SHP77 (cell line): ENCODE measurements around the gene CRACR2B.

Experiments used
- DNase-seq, 2 experiments: peaks; one replicate each; lab custom pipeline; 2025; lab: John Stamatoyannopoulos, UW

Gene CRACR2B

GRCh38 chr11:867856-868358 is 40.2 kb downstream of the CRACR2B start:
- no peak for DNase-seq

GRCh38 chr11:868394-868793 is 40.7 kb downstream of the CRACR2B start:
- no peak for DNase-seq

- DNase-seq: no peak
Measured at GRCh38 chr11:868802-869201, 41.1 kb downstream of the CRACR2B start.

DNA sequence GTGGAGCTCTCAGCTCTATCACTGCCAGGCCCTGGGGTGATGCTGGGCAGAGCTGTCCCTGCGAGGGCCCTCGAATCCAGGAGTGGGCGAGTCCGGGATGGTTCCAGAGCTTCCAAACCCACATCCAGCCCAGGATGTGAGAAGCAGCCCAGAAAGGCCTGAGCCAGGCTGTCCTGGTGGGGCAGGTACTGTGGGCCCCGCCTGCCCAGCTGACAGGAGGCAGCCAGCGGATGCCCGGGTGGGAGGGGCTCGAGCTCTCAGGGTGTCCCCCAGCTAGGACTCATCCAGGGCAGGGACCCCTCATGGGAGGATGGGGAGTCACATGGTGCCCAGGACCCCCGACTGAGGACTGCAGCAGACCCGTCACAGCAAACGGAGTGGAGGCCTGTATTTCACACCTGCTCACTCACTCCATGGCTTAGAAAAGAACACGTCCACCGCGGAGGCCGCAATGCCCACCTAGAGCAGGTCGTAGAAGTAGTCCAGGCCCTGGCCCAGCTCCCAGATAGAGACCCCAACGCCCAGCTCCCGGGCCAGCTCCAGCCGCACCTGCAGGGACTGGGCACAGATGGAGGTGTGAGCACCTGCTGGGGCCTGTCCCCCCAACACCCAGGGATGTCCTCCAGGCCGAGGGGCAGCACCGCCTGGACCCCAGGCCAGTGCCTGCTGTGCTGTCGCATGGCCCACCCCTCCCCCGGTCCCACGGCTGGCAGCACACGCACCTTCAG is 41.8 kb downstream of the CRACR2B start:
- DNase-seq: no peak

DNA sequence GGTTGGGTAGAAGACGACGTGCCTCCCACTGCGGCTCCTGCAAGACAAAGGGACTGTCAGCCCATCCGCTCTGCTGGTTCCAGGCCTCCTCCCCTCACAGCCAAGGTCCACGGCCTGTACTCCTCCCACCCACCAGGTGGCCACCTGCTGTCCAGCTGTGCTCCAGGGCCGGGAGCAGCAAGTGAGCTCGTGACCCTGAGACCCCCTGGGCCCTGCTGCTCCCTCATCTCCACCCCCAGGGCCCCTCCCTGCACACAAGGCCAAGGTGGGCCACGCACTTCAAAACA is 42.4 kb downstream of the CRACR2B start:
- DNase-seq: no peak

GRCh38 chr11:870418-870817 is 42.7 kb downstream of the CRACR2B start:
- no peak for DNase-seq

DNA sequence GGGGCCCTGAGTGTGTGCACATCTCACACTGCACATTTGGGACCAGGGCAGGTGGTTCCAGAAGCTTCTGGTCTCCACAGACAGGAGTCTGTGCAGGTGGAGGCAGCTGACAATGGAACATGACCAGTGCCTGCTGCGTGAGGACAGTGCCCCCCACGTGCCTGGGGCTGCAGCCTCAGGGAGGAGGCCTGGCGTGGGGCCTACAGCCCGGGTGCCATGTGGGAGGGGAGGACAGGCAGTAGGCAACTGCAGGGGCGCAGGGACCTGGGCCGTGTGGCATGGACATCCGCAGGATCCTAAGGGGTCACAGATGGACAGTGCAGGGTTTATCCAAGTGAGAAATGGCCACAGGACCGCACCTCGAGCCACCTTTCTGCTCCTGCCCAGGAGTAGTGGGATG is 43.8 kb downstream of the CRACR2B start:
- no peak for DNase-seq

- DNase-seq: no peak
Measured at GRCh38 chr11:872799-873198, 45.1 kb downstream of the CRACR2B start.

DNA sequence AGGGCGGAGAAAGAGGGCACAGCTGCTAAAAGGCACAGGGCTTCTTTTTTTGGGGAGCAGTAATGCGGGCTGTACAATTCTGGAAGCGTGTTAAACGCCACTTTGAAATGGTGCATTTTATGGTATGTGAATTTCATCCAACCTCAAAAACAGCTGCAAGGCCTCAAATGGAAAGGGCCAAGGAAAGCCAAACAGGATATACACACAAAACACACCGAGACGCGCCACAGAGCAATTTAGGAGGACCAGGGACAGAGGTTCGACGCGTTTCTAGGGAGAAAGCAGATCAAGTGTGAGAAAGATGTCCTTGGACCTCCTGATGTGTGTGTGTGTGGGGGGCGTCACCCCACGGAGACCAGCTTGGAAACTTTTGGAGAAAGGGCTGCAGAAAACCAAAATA is 46.0 kb downstream of the CRACR2B start:
- no peak for DNase-seq

DNA sequence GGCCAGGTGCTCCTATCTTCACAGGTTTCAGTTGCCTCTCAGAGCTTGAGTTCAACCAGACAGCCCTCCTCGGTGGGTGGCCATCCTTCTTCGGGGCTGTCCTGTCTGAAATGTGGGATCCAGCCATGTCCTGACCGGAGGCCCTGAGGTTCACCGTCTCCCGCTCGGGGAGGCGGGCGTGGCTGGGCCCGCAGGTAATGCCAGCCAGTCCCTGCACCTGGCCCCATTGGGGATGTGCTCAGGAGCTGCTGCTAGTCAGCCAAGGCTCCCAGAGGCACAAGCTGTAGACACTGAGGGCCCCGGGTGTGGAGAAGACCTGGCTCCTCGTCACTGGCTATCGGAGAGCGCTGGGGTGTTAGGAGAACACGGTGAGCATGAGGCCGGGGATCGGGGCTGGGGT is 47.5 kb downstream of the CRACR2B start:
- DNase-seq: no peak

- no peak for DNase-seq
Measured at GRCh38 chr11:875769-876301, 48.1 kb downstream of the CRACR2B start.

DNA sequence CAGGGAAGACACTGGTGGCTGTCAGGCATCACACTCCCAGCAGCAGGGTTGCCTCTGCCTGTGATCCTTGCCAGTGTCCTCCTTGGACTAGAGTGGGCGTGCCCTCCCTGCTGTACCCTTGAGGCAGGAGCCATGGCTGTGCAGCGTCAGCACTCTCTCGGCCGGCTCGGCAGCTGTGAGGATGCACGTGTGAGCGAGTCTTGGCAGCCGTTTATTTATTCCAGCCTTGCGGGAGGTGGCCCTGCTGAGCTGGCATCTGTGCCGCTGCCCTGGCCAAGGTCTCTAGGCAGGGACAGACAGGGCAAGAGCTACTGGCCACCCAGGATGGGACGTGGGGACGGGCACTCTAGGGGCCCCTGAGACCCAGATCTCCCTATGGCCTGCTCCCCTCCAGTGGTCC is 48.8 kb downstream of the CRACR2B start:
- no peak for DNase-seq

DNA sequence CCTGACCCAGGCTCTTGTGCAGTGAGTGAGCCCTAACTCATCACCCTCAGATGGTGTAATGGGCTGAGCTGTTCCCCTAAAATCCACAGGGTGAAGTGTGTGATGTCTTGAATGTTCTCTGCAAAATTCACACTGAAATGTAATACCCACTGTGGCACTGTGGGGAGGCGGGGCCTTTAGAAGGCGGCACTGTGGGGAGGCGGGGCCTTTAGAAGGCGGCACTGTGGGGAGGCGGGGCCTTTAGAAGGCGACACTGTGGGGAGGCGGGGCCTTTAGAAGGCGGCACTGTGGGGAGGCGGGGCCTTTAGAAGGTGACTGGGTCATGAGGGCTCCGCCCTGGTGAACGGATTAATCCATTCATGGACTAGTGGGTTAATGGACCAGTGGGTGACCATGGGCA is 49.8 kb downstream of the CRACR2B start:
- peak; percentile 1 to 4 for DNase-seq

DNA sequence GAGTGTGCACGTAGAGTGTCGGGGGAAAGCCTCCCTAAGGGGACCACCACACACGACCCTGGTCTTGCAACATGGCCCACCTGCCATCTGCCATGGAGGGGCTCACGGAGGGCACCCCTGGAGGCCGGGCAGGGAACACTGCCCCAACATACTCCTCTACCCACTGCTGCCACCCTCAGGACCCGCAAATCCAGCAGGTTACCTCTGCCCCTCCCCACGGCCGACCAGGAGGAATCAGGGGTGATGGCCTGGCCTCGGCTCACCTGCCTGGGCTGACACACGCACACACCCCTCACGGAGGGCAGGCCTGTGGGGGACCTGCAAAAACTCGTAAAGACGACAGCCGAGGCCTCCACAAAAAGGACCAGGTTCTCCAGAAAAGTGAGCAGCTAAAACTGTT is 52.7 kb downstream of the CRACR2B start:
- no peak for DNase-seq
